Right renal cortex interstitium (tissue), 3 donors: Measurements from ENCODE around the gene STX19. TPM values are rescaled to one million over a fixed set of nuclear protein-coding genes. Genes with fewer than 3 reads are reported as not detected.
"Not testable (repeated sequence)": the region's sequence is repeated elsewhere in the genome, so short reads cannot be mapped to it uniquely, and the experiment has no call there.

Source experiments
- DNase-seq, 3 donors: peaks; one replicate each; pipeline ENCODE4 v3.0.0-alpha.2; 2013; ENCODE audit warnings: low read depth in 3 of 3, low spot score in 2 of 3
- polyA plus RNA-seq, 3 donors: library from polyadenylated mRNA; unstranded; fragments of 120-200 nt; gene quantifications; one replicate each; pipeline ENCODE4 v1.2.1, GENCODE V29; 2013; ENCODE audit not compliant: insufficient read length in 3 of 3

The STX19 gene, protein sequence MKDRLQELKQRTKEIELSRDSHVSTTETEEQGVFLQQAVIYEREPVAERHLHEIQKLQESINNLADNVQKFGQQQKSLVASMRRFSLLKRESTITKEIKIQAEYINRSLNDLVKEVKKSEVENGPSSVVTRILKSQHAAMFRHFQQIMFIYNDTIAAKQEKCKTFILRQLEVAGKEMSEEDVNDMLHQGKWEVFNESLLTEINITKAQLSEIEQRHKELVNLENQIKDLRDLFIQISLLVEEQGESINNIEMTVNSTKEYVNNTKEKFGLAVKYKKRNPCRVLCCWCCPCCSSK
- polyA plus RNA-seq, result under 1 TPM in 2 of 3 donors, not detected in 1; 0.31 to 0.32 TPM

GRCh38 chr3:94028093-94028837, at the start of gene STX19:
Gene STX19, minus strand, starts transcription at chr3:94028597. Its CDS starts 13,328 bp downstream, at chr3:94015269.
- DNase-seq, result no peak

DNA sequence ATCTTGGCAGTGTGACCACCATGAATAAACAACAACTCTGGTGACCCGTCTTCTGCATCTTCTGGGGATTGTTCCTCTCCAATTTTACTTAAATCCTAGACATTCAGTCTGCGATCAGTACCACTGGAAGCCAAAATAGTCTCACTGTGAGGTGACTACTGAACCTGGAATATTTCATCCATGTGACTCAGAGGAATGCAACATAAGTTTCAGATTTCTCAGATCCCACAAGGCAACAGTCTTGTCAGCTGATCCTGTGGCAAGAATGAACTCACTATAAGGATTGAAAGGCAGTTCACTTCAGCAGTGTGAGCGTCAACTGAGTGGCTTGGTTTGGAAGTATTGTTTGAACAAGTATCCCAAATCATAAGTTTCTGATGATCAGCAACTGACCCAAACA, 47.7 kb upstream of the STX19 start:
- DNase-seq, result no peak

DNA sequence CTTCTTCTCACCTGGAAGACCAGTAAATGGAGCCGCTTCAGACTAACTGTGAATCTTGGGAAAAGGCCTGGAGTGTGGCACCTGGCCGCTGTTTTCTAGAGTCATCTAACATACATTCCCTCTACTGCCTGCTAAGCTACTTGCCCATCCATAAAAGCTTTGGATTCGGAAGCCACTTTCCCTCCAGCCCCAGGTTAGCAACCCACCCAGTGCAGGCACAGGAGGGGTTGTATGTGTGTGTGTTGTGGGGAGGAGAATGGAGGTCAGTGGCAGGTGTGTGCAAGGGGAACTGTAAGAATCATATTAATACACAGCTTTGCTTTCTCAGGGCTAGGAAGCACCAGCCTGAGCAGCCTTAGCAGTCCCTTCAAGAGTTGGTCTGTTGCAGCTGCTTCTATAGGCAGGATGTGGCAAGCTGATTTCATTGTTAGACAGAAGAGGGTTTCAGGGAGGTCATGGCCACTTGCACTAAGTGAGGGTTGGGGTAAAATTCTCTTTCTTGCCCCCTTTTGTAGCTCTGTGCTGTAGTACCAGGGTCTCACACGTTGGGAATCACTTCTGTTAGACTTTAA, 43.4 kb upstream of the STX19 start:
- DNase-seq, result no peak

DNA sequence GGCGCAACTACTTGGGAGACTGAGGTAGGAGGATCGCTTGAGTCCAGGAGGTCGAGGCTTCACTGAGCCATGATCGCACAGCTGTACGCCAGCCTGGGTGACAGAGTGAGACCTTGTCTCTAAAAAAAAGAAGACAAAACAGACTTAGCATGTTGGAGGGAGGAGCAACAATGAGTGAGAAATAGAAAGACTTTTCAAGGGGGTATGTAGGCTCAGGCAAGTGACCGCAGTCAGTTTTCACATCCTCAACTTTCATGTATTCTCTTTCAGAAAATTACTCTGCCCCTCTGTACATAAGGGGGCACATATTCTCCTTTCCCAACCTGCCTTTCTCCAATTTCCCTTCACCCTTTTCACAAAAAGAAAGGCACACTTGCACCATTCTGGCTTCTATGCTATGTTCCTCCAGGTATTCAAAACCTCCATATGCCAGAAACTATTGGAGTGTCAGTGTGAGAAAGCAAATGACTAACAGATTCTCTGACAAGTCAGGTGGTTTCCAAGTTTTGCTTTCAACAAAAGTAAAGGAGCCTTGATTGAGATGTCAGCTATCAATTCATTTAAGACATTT, 42.0 kb upstream of the STX19 start:
- no peak for DNase-seq

DNA sequence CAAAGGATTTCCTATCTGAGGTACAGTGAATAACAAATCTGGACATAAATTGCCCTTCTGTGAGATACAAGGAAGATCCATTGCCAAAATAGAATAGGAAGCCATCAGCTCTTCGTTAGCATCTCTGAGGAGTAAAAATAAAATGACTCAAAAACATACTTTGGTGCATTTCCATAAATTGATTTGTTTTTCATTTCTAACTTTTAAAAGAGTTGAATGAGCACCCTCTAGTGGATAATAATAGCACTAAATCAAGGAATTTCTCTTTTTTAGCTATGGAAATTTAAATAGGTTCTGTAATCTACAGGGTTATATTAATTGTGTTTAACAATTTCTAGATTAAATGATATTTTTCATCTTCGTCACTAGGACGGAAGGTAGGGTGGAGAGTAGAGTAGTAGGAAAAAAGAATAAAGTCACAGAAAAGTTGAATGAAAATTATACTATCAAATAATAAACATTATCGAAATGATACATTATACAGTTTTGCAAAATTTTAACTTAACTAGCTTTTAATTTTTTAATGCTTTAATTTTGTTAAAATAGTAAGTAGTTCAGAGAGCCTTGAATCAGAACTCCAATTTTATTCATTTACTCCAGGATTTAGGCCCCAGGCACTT, 40.9 kb upstream of the STX19 start:
- DNase-seq, result no peak

GRCh38 chr3:94066506-94067500, 38.4 kb upstream of the STX19 start:
- no peak for DNase-seq

DNA sequence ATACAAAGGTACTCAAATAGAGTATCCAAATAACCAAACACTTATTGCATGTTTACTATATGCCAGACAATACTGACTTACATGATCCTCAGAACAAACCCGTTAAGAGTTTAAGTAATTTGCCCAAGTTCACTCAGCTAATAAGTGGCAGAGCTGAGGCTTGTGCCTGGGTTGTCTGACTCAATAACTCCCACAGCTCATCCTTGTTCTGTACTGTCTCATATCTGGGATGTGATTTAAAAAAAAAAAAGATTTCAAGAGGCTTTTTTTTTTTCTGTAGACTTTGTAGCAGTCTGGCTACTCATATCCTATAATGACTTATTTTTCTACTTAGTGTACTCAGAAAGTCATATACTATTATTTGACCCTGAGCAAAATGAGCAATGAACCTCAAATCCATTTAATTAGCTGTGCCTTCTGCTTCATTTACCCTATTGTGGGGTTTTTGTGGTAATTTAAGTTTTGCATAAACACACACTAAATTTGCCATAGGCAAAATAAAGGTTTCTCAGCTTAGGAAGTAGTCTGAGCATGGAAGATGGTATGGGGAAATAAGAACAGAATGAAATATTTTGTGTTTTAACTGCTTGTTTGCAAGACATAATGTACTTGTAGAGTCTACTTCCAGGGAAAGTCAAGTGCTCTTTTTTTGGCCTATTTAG, 37.6 kb upstream of the STX19 start:
- no peak for DNase-seq

- no peak for DNase-seq
Observed at GRCh38 chr3:94065122-94065521, 36.7 kb upstream of the STX19 start.

- DNase-seq, result no peak
Observed at GRCh38 chr3:94064243-94064860, 36.0 kb upstream of the STX19 start.

DNA sequence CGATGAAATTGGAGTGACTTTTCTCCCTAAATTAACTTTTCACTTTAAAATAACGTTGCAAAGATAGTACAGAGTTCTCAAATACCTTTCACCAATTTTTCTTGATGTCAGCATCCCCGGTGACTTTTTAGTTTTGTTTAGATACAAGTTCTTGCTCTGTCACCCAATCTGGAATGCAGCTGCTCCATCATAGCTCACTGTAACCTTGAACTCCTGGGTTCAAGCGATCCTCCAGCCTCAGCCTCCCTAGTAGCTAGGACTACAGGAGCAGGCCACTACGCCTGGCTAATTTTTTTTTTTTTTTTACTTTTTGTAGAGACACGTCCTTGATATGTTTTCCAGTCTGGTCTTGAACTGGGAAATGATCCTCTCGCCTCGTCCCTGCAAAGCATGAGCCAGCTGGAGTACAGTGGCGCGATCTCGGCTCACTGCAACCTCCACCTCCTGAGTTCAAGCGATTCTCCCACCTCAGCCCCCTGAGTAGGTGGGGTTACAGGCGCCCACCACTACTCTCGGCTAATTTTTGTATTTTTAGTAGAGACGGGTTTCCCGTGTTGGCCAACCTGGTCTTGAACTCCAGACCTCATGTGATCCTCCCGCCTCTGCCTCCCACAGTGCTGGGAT, 35.2 kb upstream of the STX19 start:
- no peak for DNase-seq

GRCh38 chr3:94062513-94063404, 34.4 kb upstream of the STX19 start, which contains the start of the genes DHFR2 and NSUN3:
Gene DHFR2, minus strand, starts transcription at chr3:94062916. Its CDS starts 1,405 bp downstream, at chr3:94061511.
Gene NSUN3, plus strand, starts transcription at chr3:94063061. Its CDS starts 66 bp downstream, at chr3:94063127.
- DNase-seq, result peak; percentile 91 to 95 (median 95)

GRCh38 chr3:94061297-94061696, 32.9 kb upstream of the STX19 start:
- DNase-seq, result no peak

DNA sequence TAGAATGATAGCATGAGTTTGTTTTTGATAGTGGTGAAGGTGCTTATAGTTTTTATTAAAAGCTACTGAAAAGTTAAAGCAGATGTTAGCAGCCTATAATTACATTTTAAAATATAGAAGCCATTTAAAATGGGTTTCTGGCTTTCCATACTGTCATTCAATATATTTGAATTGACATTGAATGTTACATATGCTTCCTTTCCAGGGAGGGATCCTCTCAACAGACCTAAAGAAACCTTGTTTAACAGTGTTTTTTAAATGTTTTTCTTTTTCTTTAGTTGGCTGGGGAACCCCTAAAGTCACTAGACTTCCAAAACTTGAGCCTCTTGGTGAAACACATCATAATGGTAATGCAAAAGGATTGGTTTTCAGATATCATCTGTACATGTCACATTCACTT, 22.1 kb upstream of the STX19 start:
- DNase-seq, result no peak

DNA sequence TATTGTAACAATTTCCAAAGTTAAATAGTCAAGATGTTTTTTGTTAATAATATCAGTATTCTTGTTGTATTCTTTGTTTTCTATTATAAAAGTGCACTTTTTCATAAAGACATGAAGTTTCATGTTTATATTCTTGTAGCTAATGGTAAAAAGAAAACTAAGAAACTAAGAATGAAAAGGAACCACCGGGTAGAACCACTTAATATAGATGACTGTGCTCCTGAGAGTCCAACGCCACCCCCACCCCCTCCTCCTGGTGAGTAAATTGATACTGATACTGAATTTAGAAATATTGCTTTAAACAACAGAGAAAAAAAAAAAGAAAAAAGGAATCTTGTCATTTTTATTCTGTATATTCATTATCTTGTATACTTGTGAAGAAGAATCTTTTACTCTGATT, 20.9 kb upstream of the STX19 start:
- no peak for DNase-seq

- no peak for DNase-seq
Observed at GRCh38 chr3:94046533-94046932, 18.1 kb upstream of the STX19 start.

GRCh38 chr3:94044100-94044936, 15.9 kb upstream of the STX19 start:
- not testable (repeated sequence) for DNase-seq
